Osteocyte (in vitro differentiated cells): ENCODE measurements around the gene BRD8. TPM values are rescaled to one million over a fixed set of nuclear protein-coding genes. Genes with fewer than 3 reads are reported as not detected.

Source experiments
- DNase-seq: peaks from one replicate; pipeline ENCODE4 v3.0.0; 2021; ENCODE audit warnings: mixed read lengths; ENCODE audit not compliant: unreplicated experiment; ENCODE audit errors: extremely low spot score
- H3K27ac Mint-ChIP-seq: one replicate; pipeline ENCODE4 v1.8.0; 2021; ENCODE audit warnings: mild to moderate bottlenecking, mixed read lengths; ENCODE audit not compliant: unreplicated experiment
- H3K27me3 Mint-ChIP-seq: one replicate; pipeline ENCODE4 v1.8.0; 2021; ENCODE audit warnings: mixed read lengths; ENCODE audit not compliant: unreplicated experiment
- H3K36me3 Mint-ChIP-seq: one replicate; pipeline ENCODE4 v1.8.0; 2021; ENCODE audit warnings: mixed read lengths; ENCODE audit not compliant: unreplicated experiment
- H3K4me1 Mint-ChIP-seq: one replicate; pipeline ENCODE4 v1.8.0; 2021; ENCODE audit warnings: mixed read lengths; ENCODE audit not compliant: unreplicated experiment
- H3K4me3 Mint-ChIP-seq: one replicate; pipeline ENCODE4 v1.8.0; 2021; ENCODE audit warnings: mild to moderate bottlenecking, moderate library complexity, mixed read lengths; ENCODE audit not compliant: unreplicated experiment
- H3K9me3 Mint-ChIP-seq: one replicate; pipeline ENCODE4 v1.8.0; 2021; ENCODE audit warnings: mixed read lengths; ENCODE audit not compliant: unreplicated experiment
- CTCF ChIP-seq: fragments of 200-600 bp; sonication (generic); IDR thresholded peaks from 2 replicates; pipeline ENCODE4 v1.5.0; 2021; ENCODE audit warnings: antibody characterized with exemption, mild to moderate bottlenecking, moderate library complexity
- total RNA-seq: library from RNA; stranded (reverse); gene quantifications from 2 replicates; pipeline ENCODE4 v1.2.1, GENCODE V29; 2021

Gene BRD8
- total RNA-seq, 1 donor from 2014 or later: 68.3 TPM

- Mint-ChIP-seq H3K4me1 (no peaks in the 10 kb centered on the region), H3K36me3 (peaks cover 45% of the 10 kb centered on the region), H3K27me3 (no peaks in the 10 kb centered on the region), H3K4me3 (no peak overlapping the region), H3K27ac (no peak overlapping the region), H3K9me3 (no peaks in the 10 kb centered on the region)
- TF ChIP-seq CTCF: no peak
- DNase-seq: no peak
Observed at GRCh38 chr5:138192826-138193225, 14.4 kb upstream of the BRD8 start.

DNA sequence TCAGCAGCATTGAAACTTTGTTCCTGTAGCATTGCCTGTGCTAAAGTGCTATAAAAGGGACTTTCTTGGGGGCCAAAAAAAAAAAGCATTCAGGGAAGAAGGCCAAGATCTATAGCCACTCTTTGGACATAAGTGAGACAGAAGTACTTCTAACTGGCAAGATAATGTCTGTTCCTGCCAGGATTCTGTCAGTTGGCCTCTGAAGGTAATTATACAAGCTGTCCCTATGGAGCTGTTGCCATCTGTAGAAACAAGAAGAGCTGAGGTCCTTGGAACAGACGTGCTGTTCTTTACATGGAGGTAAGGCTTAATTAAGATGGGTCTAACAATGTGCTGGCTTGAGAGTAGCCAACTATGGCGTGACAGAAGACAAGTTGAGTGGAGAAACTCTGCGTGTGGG, 10.2 kb upstream of the BRD8 start:
- Mint-ChIP-seq H3K27me3 (no peaks in the 10 kb centered on the region), H3K36me3 (peaks cover 44% of the 10 kb centered on the region), H3K4me1 (no peaks in the 10 kb centered on the region), H3K27ac (no peak overlapping the region), H3K4me3 (no peak overlapping the region), H3K9me3 (no peaks in the 10 kb centered on the region)
- DNase-seq: no peak
- no peak for TF ChIP-seq CTCF

DNA sequence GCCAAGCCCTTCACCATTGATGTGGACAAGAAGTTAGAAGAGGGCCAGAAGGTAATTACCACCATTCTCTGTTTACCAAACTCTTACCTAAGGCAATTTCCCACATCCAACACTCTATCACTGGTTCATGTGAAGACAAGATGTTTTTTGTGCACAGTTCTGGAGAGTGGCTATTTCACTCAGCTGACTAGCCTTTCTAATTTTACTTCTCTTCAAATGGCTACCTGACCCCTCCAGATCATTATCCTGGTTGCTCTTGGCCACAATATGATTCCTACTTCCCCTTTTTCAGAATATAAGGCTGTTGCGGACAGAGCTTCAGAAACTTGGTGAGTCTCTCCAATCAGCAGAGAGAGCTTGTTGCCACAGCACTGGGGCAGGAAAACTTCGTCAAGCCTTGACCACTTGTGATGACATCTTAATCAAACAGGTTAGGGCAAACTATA, 7.6 kb upstream of the BRD8 start:
- DNase-seq: no peak
- Mint-ChIP-seq H3K4me3 (no peak overlapping the region), H3K27ac (no peak overlapping the region), H3K4me1 (no peaks in the 10 kb centered on the region), H3K36me3 (peaks cover 31% of the 10 kb centered on the region), H3K9me3 (no peaks in the 10 kb centered on the region), H3K27me3 (no peaks in the 10 kb centered on the region)
- TF ChIP-seq CTCF: no peak

GRCh38 chr5:138182808-138183207, 4.4 kb upstream of the BRD8 start:
- TF ChIP-seq CTCF: no peak
- Mint-ChIP-seq H3K4me3 (no peak overlapping the region), H3K27ac (no peak overlapping the region), H3K27me3 (no peaks in the 10 kb centered on the region), H3K36me3 (peaks cover 15% of the 10 kb centered on the region), H3K9me3 (no peaks in the 10 kb centered on the region), H3K4me1 (peaks cover under 1% of the 10 kb centered on the region)
- DNase-seq: no peak

DNA sequence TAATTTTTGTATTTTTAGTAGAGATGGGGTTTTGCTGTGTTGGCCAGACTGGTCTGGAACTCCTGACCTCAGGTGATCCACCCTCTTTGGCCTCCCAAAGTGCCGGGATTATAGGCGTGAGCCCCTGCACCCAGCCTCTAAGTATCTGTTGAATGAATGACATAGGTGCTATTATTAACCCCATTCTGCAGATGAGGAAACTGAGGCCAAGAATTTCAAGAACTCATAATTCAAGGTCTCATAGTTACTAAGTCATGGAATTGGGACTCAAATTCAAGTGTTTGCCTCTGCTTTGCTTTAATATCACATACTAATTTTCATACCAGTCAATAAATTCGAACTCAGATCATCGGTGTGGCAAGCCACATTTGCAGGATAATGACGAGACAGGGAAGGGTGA, 2.4 kb upstream of the BRD8 start:
- H3K4me3 Mint-ChIP-seq: no peak overlapping the region
- no peaks in the 10 kb centered on the region for H3K9me3 Mint-ChIP-seq
- H3K27me3 Mint-ChIP-seq: no peaks in the 10 kb centered on the region
- no peak overlapping the region for H3K27ac Mint-ChIP-seq
- no peak for DNase-seq
- H3K4me1 Mint-ChIP-seq: peaks cover 14% of the 10 kb centered on the region
- H3K36me3 Mint-ChIP-seq: peaks cover 11% of the 10 kb centered on the region
- TF ChIP-seq CTCF: no peak
